NCI-H1436 (cell line): ENCODE results near the gene ULK2.
A peak's percentile ranks its signal among the peaks of the same experiment; 100 is the strongest.
"Not testable (repeated sequence)": the region's sequence is repeated elsewhere in the genome, so short reads cannot be mapped to it uniquely, and the experiment has no call there.

Experiments used
- DNase-seq: peaks from one replicate; lab custom pipeline; 2025; lab: John Stamatoyannopoulos, UW

ULK2 gene

DNA sequence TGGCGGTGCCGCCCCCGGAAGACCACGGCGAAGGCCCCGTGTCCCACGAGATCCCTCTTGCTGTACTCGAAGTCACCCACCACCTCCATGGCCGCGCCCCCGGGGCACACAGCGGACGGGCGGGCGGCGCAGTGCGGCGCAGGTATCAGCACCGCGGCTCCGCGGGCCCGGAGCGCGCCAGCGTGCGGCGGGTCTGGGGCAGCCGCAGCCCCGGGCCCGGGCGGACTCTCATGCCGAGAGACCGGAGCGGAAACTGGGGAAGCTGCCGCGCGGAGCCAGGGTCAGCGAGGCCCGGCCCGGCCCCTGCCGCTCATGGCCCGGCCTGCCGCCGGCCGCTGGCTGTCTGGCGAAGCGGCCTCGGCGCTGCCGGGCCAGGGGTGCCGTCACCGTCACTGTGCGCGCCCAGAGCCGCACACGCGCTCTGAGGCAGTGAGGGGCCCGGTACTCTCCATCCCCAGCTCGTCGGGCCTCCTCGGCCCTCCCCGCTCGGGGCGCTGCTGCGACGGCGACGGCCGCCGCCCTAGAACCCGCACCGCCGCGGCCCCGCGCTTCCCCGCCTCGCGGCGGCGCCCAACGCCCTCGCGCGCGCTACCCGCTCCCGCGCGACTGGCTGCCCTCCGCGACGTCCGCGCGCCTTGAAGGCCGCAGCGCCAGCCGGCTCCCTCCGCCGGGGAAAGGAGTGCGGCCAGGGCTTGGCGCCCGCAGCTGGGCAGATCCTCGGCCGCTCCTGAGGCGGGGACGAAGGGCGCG is at the start of gene ULK2:
Gene ULK2 (minus strand): TSS at position 608 of the 750 bp plus-strand sequence. CDS start 519 bp downstream, at position 89.
- DNase-seq, result peak; percentile 74

DNA sequence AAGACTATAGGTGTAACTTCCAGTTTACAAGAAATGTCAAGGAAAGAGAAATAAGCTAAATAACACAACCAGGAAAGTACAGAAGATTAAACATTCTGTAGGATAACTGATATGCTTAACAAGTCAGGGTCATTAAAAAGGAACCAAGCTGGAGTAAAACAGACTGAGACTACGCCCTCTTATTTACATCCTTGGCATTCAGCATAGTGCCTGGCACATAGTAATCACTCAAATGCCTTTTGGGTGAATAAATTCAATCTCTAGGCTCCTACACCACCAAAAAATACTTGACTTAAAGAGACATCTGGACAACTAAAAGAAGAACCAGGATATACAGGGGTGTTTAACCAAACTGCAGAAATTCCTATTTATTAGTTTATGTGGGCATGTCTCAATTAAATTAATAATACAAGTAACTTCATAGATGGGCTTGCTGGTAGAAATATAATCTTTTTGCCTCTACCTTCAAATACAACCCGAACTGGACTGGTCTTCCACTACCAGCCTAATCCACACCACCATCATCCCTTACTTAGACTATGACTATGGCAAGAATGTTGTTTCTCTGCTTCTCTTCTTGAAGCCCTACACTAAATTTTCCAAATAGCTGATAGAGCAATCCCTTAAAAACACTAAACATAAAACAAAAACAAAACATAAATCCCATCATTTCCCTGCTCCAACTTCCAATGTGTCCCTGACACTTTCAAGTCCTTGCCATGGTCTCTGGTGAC is 47.7 kb upstream of the ULK2 start:
- DNase-seq, result no peak

DNA sequence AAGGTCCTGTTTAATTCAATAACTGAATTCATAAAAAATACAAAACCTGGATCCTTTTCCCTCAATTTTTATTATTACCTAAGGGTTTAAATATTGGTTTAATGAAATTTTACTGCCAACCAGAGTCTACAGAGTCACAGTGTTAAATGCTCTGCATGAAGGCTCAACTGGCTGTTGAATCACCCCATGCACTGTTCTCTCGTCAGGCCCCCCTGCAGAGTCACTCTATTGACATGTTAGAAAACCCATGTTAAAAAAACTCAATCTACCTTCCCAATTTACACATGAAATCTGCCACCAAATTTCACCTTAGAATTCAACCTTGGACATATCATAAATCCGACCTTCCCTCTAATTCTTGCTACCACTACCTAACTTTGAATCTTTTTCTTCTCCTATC is 43.3 kb upstream of the ULK2 start:
- no peak for DNase-seq

DNA sequence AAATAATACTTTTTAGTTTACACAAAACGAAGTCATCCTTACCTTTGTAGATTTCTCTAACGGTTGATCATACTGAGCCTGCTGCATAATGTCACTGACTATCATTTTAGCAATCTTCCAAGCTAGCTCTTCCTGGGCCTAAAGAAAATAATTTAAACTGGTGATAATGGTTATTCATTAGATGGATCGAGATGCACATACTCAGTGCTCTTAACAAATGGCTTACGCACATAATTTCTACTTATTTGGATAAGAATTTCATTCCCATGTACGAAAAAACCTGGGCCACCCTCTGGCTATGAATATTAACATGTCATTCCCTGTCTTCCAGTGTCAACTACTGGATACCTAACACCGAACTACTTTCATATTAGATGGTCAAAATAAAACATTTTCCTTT is 41.4 kb upstream of the ULK2 start:
- DNase-seq, result no peak

DNA sequence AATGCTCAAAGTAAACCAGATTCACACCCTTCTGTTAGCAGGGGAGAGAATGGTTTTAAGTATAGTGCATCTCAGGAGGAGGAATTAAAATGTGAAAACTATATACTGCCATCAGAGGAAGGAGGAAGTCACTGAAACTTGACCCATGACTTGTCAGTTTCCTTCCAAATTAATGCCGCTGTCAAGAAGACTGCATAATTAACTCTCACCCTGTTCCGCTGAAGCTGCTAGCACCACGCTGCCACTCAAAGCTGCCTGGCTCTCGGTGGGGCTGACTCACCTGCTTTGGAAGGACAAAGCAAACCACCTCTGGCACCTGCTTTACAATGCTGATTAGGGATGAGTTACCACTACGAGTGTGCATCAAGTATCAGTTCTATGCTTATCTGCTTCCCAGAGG is 37.8 kb upstream of the ULK2 start:
- peak; percentile 31 for DNase-seq

DNA sequence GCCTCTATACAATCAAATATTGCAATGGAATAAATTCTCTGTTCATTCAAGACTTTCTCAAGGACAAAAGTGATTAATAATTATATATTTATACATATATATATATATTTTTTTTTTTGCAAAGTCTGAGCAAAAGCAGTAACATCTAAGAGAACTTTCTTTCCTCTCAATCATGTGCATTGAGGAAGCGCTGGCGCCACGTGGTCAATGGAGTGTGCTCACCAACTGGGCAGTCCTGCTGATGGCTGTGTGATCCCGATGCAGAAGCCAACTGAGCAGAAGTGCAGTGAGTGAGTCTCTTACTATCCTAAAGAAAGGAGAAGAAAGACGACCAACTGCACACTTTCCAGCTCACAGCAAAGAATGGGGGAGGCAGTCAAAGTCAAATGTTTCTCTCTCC is 37.2 kb upstream of the ULK2 start:
- no peak for DNase-seq

DNA sequence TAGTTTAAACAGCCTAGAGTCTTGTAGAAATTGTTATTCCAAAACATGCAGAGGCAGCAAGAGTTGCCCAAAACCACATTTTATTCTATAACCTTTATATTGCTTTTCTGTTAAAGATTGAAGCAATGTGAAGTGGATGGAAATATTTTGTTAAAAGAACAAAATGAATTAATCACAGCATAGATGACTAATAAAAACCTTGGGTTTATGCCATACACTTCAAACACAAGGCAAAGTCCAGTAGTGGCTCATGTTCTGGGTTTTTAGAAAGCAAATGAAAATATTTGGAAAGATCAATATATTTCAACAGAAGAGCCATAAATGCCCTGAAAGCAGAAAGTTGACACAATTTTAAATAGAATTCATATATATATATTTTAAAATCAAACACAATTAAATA is 36.7 kb upstream of the ULK2 start:
- no peak for DNase-seq

DNA sequence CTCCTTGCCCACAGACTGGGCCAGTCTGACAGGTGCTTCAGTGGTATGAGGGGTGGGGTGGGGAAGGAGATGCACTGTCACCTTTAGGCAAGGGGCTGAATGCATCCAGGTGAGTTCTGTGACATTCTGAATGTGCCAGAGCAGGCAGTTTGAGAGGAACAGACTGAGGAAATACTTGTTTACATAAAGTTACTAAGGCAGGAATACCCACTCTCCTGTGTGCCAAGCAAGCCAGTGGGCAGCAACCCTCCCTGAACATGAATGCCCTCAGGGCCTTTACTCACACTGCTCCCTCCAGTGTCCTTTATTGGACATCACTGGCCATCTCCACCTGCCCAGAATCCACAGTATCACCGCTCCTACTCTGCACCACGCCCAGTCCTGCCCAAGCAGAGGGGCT is 33.1 kb upstream of the ULK2 start:
- no peak for DNase-seq

DNA sequence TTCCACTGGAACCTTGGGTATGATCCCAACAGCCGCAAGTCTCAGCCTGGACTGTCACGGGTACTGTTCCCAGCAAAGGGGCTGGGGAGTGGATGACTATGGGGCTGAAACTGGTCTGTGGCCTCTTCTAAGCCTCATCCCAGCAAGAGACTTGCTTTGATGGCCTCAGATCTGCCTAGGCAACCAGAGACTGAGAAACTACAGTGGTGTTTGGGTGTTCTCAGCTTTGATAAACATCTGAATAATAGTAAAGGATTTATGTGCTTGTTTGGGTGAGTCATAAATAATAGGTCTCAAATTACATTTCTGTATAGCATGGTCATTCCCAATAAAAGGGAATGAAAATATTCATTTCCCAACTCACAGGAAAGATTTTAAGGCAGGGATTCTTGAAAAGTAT is 30.2 kb upstream of the ULK2 start:
- DNase-seq, result no peak

DNA sequence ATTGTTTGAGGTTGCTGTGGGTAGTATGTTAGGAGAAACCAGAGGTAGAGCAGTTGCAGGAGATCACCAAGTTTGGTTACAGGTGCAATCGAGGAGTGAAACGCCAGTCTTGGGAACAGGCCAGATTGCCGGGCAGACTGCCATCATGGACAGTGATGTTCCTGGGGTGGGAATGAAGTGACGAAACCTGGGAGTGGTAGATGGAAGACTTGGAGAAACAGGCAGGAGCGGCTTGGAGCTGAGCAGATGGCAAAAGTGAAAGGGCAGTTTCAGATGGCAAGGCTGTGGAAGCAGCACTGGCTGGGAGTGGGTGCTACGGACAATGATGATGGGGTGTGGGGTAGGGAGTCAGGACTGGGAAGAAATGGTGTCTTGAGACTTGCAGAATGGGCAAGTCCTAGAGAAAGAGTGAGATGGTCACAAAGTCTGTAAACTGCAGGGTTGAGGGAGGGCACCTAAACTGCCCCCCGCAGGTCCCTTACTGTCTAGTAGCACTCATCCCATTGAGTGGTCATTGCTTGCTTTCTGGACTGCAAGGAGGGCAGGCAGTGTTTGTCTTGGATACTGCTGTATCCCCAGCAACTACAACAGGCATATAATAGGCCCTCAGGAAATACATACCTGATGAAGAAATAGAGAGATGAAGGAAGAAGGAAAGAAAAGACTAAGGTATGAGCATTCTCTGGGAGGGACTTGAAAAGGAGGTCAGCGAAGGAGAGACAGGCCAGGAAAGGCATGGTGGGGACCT is 29.5 kb upstream of the ULK2 start:
- DNase-seq, result no peak

DNA sequence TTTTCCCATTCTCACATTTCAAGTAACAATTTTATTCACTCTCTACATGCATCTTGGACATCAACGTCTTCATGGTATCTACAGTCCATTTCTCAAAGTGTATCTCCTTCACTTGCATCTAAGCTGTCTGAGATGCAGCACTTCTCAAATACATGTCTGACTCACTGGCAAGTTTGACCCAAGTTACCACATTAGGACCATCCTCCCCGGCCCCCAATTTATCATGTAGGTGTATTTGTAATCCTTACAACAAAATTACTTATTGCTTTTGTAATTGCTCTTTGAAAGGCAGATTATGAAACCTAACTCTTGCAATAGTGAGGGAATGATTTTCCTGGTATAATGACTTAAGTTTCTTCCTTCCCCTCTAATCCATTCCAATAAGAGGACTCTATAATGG is 28.9 kb upstream of the ULK2 start:
- no peak for DNase-seq

DNA sequence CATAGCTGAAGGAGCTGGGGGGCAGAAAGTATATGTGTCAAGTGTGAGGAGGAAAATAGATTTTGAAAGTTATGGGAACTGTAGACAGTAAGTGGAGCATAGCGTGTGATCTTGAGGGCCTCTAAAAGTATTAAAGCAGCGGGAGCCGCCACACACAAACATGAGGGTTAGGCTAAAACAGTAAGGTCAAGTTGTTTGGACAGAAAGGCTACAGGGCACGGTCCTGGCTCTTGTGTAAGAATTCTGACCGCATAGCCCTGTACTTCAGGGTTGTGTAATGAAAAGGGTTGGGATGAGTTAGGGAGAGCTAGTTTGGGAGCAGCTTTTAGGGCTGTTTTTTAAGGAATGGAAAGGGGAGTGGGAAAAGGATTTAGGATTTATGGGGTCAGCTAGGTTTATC is 22.8 kb upstream of the ULK2 start:
- not testable (repeated sequence) for DNase-seq

DNA sequence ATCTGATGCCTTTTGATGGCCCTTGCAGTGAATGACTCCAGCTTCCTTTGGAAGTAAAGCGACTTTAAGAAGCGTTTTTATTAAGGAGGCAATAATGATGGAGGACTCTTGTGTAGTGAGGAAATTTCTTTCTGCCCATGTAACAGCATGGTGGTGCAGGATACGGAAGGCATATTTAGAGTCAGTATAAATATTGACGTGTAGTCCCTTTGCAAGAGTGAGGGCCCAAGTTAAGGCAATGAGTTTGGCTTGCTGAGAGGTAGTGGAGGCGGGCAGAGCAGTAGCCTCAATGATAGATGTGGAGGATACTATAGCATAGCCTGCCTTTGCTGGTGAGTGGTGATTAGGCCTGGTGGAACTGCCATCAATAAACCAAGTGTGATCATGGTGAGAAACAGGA is 22.3 kb upstream of the ULK2 start:
- not testable (repeated sequence) for DNase-seq

DNA sequence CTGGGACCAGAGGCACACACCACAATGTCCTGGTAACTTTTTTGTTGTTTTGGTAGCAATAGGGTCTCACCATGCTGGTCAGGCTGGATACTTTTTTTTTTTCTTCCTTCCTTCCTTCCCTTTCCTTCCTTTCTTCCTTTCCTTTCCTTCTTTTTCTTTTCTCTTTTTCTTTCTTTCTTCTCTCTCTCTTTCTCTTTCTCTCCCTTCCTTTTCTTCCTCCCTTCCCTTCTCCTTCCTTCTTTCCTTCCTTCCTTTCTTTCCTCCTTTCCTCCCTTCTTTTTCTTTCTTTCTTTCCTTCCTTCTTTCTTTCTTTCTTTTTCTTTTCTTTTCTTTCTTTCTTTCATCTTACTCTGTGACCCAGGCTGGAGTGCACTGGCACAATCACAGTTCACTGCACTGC is 18.4 kb upstream of the ULK2 start:
- no peak for DNase-seq

DNA sequence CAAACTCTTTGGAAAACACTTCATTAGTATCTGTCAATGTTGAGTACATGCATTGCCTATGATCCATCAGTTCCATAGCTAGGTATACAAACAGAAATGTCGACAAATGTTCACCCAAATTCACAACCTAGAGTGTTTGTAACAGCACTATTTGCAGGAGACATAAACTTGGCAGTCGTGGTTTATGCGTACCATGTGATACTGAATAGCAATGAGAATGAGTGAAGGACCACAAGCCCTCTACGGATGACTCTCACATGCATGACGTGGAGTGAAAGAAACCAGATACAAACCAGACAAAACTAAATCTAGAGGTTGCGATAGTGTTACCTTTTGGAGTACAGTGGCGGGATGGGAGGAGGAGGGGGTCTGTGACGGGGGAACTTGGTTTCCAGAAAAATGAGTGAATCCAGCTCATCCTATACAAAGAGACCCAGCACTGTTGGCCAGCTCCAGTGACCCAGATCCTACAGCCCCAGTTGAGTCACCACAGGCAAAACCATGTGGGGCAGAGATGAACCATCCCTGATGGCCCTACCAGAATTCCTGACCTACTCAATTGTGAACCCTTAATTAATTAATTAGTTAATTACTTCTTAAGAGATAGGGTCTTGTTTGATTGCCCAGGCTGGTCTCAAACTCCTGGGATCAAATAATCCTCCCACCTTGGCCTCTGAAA is 15.9 kb upstream of the ULK2 start:
- DNase-seq, result no peak

DNA sequence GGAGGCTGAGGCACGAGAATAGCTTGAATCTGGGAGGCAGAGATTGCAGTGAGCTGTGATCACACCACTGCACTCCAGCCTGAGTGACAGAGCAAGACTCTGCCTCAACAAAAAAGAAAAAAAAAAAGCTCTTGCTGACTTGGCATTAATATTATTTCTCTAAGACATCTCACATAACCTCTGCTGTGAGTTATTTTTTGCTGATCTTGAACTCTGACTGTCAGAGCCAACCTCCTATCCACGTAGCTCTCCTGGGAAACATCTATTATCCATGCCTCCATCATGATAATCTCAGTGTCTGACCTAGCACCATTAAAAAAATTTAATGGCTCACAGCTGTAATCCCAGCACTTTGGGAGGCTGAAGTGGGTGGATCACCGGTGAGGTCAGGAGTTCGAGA is 12.7 kb upstream of the ULK2 start:
- no peak for DNase-seq

DNA sequence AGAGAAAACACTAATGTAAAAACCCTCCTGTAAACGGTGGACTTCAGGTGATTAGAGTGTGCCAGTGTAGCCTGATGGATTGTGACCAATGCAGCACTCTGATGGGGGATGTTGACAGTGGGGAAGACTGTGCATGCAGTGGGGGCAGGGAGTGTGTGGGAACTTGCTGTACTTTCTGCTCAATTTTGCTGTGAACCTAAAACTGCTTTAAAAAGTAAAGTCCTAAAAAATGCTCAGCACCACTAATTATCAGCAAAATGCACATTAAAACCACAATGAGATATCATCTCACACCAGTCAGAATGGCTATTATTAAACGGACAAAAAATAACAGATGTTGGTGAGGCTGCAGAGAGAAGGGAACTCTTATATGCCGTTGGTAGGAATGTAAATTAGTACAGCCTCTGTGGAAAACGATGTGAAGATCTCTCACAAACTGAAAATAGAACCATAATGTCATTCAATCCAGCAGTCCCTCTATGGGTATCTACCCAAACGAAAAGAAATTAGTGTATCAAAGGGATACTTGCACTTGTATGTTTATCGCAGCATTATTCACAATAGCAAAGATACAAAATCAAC is 9.7 kb upstream of the ULK2 start:
- DNase-seq, result no peak

DNA sequence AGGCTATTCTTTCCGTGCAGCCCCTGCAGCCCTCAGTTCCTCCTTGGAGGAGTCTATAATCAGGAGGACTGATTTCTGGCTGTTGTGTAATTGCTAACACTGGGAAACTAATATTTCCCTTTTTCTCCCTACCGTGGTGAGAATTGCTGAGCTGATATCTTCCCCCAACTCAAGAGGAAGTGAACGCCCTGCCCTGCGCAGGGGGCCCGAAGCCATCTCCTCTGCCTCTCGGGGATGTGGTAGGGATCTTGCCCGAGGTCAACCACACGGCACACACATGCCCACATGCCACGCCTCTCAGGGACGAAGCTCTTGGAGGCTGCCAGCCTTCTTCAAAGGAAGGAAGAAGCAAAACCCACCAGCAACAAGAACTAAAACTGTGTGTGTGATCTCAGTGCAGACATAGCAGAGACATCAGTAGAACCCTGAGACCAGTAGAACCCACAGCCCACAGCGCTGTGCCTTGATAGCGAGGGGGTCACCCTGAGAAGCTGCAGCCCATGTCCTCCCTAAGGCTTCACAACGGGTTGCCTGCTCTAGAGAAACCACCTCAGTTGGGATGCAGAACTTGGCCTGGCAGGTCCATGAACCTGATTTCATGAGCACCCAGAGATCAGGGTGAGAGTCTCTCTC is 8.9 kb upstream of the ULK2 start:
- DNase-seq, result no peak

DNA sequence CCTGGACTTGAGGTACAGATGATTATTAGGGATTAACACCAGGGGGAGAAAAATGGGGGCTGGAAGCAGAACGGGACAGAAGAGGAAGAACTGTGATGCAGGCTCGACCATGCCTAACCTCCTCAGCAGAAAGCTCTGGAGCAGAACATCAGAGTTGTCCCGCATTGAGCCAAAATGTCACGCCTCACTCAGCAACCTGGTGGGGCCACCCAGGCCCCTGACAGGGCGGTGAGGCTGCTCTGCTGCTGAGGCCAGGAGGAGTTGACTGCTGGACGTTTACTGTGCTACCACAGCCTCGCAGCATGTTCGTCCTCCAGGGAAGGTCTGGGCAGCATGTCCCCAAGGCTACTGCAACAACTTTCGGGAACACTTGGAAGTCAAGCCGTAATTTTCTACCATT is 6.5 kb upstream of the ULK2 start:
- DNase-seq, result no peak

DNA sequence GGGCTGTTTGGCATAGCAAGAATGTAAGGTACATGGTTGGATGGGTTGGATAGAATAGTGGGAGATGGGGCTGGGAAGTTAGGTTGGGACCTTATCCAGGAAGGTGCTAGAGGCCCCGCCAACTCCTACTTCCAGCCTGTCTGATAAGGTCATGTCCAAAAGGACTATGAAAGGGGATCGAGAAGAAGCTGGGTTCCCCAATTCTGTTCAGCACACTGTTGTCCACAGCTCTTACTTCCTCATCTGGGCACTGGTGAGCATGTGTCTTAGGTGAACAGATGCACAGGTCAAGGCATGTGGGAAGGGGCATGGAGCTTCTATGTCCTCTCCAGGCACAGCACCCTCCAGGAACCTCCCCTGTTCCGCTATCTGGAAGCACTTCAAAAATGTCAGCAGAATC is 5.6 kb upstream of the ULK2 start:
- DNase-seq, result no peak

DNA sequence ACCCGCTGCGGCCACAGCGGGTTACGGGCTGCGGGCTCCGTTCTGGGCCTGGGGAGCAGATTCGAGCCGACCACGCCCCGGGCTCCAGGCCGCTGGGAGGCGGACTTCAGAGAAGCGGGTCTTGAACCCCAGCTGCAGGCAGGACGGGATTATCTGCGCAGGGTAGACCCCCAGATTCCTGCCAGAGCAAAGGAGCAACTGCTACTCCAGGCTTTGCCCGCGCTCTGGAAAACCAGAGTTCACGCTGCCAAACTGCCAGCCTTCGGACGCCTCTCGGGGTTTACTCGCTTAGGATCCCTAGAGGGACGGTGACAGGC is 301 bp upstream of the ULK2 start:
- no peak for DNase-seq

DNA sequence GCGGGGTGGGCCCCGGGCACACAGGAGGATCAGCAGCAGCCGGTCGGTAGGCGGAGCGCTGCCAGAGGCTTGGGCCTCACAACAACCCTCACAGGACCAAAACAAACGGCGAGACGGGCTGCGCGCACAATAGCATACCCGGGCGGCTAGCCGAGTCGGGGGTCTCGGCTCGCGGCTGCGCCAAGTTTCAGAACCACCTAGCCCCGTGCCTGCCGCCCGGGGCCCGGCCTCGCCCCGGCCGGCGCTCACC is 732 bp downstream of the ULK2 start:
- DNase-seq, result peak; percentile 67
